NB4 (cell line): ENCODE data around the gene ADSL.

ENCODE experiments used
- DNase-seq: peaks from one replicate; pipeline ENCODE4 v3.0.0; 2010; ENCODE audit warnings: low read depth
- H3K4me3 ChIP-seq: one replicate; pipeline ENCODE4 v1.5.1; 2011; ENCODE audit warnings: mild to moderate bottlenecking, low read depth, low read length, moderate library complexity
- CTCF ChIP-seq: IDR thresholded peaks from one replicate; pipeline ENCODE4 v1.5.1; 2012; ENCODE audit warnings: low read depth, low read length
- MAX ChIP-seq: IDR thresholded peaks from 2 replicates; pipeline ENCODE4 v1.6.1; 2011; ENCODE audit warnings: low read depth, low read length
- MYC ChIP-seq: IDR thresholded peaks from 2 replicates; pipeline ENCODE4 v1.6.1; 2011; ENCODE audit warnings: low read depth, low read length
- POLR2A ChIP-seq: IDR thresholded peaks from 2 replicates; pipeline ENCODE4 v1.6.1; 2011; ENCODE audit warnings: mild to moderate bottlenecking; ENCODE audit not compliant: insufficient read length; ENCODE audit errors: extremely low read depth

ADSL gene

DNA sequence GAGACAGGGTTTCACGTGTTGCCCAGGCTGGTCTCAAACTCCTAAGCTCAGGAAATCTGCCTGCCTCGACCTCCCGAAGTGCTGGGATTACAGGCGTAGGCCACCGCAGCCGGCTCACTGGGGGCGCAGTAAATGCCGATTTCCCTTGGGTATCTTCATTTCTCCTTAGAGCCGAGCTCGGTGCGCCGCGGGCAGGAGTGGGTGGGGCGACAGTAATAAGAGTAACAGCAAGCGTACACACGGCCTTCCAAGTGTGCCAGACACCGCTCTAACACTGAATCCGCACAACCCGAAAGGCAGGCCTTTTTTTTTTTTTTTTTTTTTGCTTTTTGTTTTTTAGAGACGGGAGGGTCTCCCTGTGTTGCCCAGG lies 500 bp upstream of the ADSL start:
- TF ChIP-seq MYC (no peak), MAX (no peak), POLR2A (no peak), CTCF (no peak)
- DNase-seq: peak; percentile 78
- H3K4me3 ChIP-seq: peak overlapping the region; percentile 82

- peak overlapping the region; percentile 82 for H3K4me3 ChIP-seq
- DNase-seq: no peak
- TF ChIP-seq CTCF (no peak), POLR2A (no peak), MAX (no peak)
Measured at GRCh38 chr22:40347300-40347699, 1.0 kb downstream of the ADSL start.

DNA sequence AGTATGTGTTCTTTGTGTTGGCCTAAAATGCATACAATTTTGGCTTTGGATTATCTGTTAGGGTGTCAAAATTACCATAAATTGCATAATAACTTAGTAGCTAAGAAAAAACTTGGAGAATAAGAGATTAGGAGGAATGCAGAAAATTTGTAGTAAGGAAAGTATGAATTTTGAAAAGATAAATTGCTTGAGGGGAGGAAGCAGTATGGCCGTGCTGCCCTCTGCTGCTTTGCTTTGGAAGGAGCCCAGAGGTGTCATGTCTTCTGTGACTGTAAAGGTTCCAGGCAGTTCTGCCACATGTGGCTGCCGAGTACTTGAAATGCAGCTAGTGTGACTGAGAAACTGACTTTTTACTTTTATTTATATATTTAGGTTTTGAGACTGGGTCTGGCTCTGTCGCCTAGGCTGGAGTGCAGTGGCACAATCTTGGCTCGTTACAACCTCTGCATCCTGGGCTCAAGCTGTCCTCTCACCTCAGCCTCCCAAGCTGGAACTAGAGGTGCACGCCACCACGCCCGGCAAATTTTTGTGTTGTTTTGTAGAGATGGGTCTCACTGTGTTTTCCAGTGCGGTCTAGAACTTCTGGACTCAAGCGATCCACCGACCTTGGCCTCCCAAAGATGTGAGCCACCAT lies 1.8 kb downstream of the ADSL start:
- peak overlapping the region; percentile 82 for H3K4me3 ChIP-seq
- TF ChIP-seq CTCF (peak; percentile 75), POLR2A (no peak), MAX (no peak), MYC (peak; percentile 49; the same call in 1 of the 2 replicates)
- peak; percentile 70 for DNase-seq

DNA sequence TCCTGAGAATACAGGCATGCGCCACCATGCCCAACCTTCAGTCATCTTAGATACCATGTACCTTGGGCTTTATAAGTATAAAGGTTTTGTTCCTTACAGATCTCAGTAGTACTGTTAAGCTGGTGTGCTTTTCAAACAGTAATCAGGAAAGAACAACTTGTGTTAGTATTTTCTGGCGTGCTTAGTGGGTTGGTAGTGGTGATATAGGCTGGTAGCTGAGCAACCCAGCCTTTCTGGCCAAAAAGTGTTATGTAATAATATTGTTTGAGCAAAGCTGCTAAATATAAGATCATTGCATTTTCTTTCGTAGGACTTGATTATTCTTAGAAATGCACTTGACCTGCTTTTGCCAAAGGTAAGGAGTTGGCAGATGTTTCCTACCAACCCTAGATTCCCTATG lies 6.5 kb downstream of the ADSL start:
- DNase-seq: no peak
- TF ChIP-seq POLR2A: no peak
- no peak for TF ChIP-seq CTCF
- no peak for TF ChIP-seq MYC
- TF ChIP-seq MAX: no peak
- H3K4me3 ChIP-seq: no peak overlapping the region

GRCh38 chr22:40361100-40361499 lies 14.8 kb downstream of the ADSL start:
- no peak overlapping the region for H3K4me3 ChIP-seq
- no peak for TF ChIP-seq POLR2A
- TF ChIP-seq MYC: no peak
- TF ChIP-seq MAX: no peak
- no peak for TF ChIP-seq CTCF
- DNase-seq: no peak
